IMR-90 (cell line): ENCODE results near the gene HDAC9. TPM values are rescaled to one million over a fixed set of nuclear protein-coding genes. Genes with fewer than 3 reads are reported as not detected.

Experiments
- ATAC-seq: fragments of 200-7000 bp; cut with Tn5 transposase; 2 replicates; pipeline ENCODE4 v1.9.1; 2020; ENCODE audit warnings: low read depth, mild to moderate bottlenecking, moderate library complexity
- BruUV-seq: library from RNA; stranded (reverse); fragments of 400-500 nt; replicated peaks from 2 replicates; lab custom pipeline; 2021; lab: Mats Ljungman, UMichigan
- CTCF ChIA-PET: fragments of 300-600 bp; formaldehyde crosslinking; extraction: SDS; loops from one replicate; lab custom pipeline; 2021; ENCODE audit warnings: antibody characterized with exemption; lab: Yijun Ruan, JAX
- POLR2A ChIA-PET: fragments of 300-600 bp; sonication (Branson Sonifier 250); formaldehyde crosslinking; loops from one replicate; lab custom pipeline; 2022; ENCODE audit warnings: antibody characterized with exemption; ENCODE audit not compliant: unreplicated experiment; lab: Charles Lee
- DNase-seq: peaks from one replicate; pipeline ENCODE4 v3.0.0; 2013
- H2AFZ ChIP-seq: replicated peaks from 2 replicates; pipeline ENCODE3; 2013; ENCODE audit warnings: low read length, mild to moderate bottlenecking; ENCODE audit not compliant: poor library complexity
- H2AK5ac ChIP-seq: 2 replicates; pipeline ENCODE4 v1.6.1; 2013; ENCODE audit warnings: low read depth, low read length, inconsistent platforms
- H2AK9ac ChIP-seq: replicated peaks from 2 replicates; pipeline ENCODE3; 2013; ENCODE audit warnings: mild to moderate bottlenecking, low read depth, low read length, moderate library complexity; ENCODE audit not compliant: poor library complexity
- H2BK120ac ChIP-seq: 2 replicates; pipeline ENCODE4 v1.6.1; 2013; ENCODE audit warnings: low read depth, low read length, inconsistent platforms
- H2BK15ac ChIP-seq: 3 replicates; pipeline ENCODE4 v1.6.1; 2013; ENCODE audit warnings: low read depth, low read length, inconsistent platforms
- H2BK20ac ChIP-seq: 2 replicates; pipeline ENCODE4 v1.6.1; 2013; ENCODE audit warnings: low read depth, mild to moderate bottlenecking, inconsistent platforms, low read length, moderate library complexity
- H2BK5ac ChIP-seq: 2 replicates; pipeline ENCODE4 v1.6.1; 2013; ENCODE audit warnings: mild to moderate bottlenecking, low read depth, low read length, inconsistent platforms; ENCODE audit not compliant: poor library complexity, severe bottlenecking
- H3K14ac ChIP-seq: replicated peaks from 2 replicates; pipeline ENCODE4 v1.6.1; 2013; ENCODE audit warnings: low read depth, low read length, inconsistent platforms
- H3K18ac ChIP-seq: 2 replicates; pipeline ENCODE4 v1.6.1; 2013; ENCODE audit warnings: low read depth, low read length, control low read depth
- H3K23ac ChIP-seq: 2 replicates; pipeline ENCODE4 v1.6.1; 2013; ENCODE audit warnings: low read depth, low read length, inconsistent platforms
- H3K27ac ChIP-seq: 2 replicates; pipeline ENCODE4 v1.5.1; 2013; ENCODE audit warnings: mild to moderate bottlenecking, control low read depth, low read length; ENCODE audit not compliant: insufficient read depth
- H3K27me3 ChIP-seq: 2 replicates; pipeline ENCODE4 v1.6.1; 2013; ENCODE audit warnings: low read length; ENCODE audit not compliant: control insufficient read depth, insufficient read depth
- H3K36me3 ChIP-seq: 2 replicates; pipeline ENCODE4 v1.6.1; 2013; ENCODE audit warnings: low read length, mixed read lengths; ENCODE audit not compliant: control insufficient read depth, insufficient read depth
- H3K4ac ChIP-seq: 2 replicates; pipeline ENCODE4 v1.6.1; 2013; ENCODE audit warnings: low read depth, low read length, inconsistent platforms
- H3K4me1 ChIP-seq: 2 replicates; pipeline ENCODE4 v1.6.1; 2013; ENCODE audit warnings: low read length, mixed read lengths; ENCODE audit not compliant: control insufficient read depth, insufficient read depth
- H3K4me2 ChIP-seq: 2 replicates; pipeline ENCODE4 v1.6.1; 2013; ENCODE audit warnings: low read depth, mild to moderate bottlenecking, control low read depth, low read length, moderate library complexity
- H3K4me3 ChIP-seq: 2 replicates; pipeline ENCODE4 v1.5.1; 2013; ENCODE audit warnings: low read depth, mild to moderate bottlenecking, control low read depth, low read length, moderate library complexity; ENCODE audit not compliant: insufficient read depth
- H3K56ac ChIP-seq: 2 replicates; pipeline ENCODE4 v1.6.1; 2013; ENCODE audit warnings: low read length, inconsistent platforms; ENCODE audit not compliant: insufficient read depth; ENCODE audit errors: extremely low read depth
- H3K79me1 ChIP-seq, 2 experiments: 2 replicates each; pipeline ENCODE4 v1.6.1; 2013; ENCODE audit warnings: low read length in 2 of 2, inconsistent platforms in 1 of 2, low read depth in 1 of 2
- H3K9ac ChIP-seq: 2 replicates; pipeline ENCODE4 v1.6.1; 2013; ENCODE audit warnings: low read depth, low read length, control low read depth
- H3K9me1 ChIP-seq: 2 replicates; pipeline ENCODE4 v1.6.1; 2013; ENCODE audit warnings: low read length, inconsistent platforms; ENCODE audit not compliant: insufficient read depth
- H3K9me3 ChIP-seq: 2 replicates; pipeline ENCODE4 v1.6.1; 2013; ENCODE audit warnings: low read length; ENCODE audit not compliant: control insufficient read depth, insufficient read depth
- H4K20me1 ChIP-seq: 2 replicates; pipeline ENCODE4 v1.6.1; 2013; ENCODE audit warnings: low read length, inconsistent platforms; ENCODE audit not compliant: insufficient read depth
- H4K5ac ChIP-seq: 2 replicates; pipeline ENCODE4 v1.6.1; 2013; ENCODE audit warnings: mild to moderate bottlenecking, low read depth, low read length, control low read depth
- H4K8ac ChIP-seq, 2 experiments: 2 replicates each; pipeline ENCODE4 v1.6.1; 2013; ENCODE audit warnings: low read depth in 2 of 2, low read length in 2 of 2, control low read depth in 1 of 2, inconsistent platforms in 1 of 2
- H4K91ac ChIP-seq: 2 replicates; pipeline ENCODE4 v1.6.1; 2013; ENCODE audit warnings: low read depth, low read length, inconsistent platforms; ENCODE audit not compliant: insufficient read depth
- BHLHE40 ChIP-seq: fragments of 150-350 bp; IDR thresholded peaks from 2 replicates; pipeline ENCODE4 v1.6.1; 2016; ENCODE audit warnings: mild to moderate bottlenecking, low read depth, low read length
- CEBPB ChIP-seq: IDR thresholded peaks from 2 replicates; pipeline ENCODE4 v1.6.1; 2012; ENCODE audit warnings: low read depth, low read length, improper control_type of control experiment
- CHD1 ChIP-seq: IDR thresholded peaks from 2 replicates; pipeline ENCODE4 v1.6.1; 2012; ENCODE audit warnings: low read depth, low read length, improper control_type of control experiment
- CTCF ChIP-seq: conservative IDR thresholded peaks from 2 replicates; pipeline ENCODE4 v1.5.1; 2012; ENCODE audit warnings: mild to moderate bottlenecking, low read depth, low read length, improper control_type of control experiment
- ELK1 ChIP-seq: fragments of 150-350 bp; IDR thresholded peaks from 2 replicates; pipeline ENCODE4 v1.6.1; 2016; ENCODE audit warnings: low read depth, mild to moderate bottlenecking, low read length, moderate library complexity, borderline replicate concordance
- FOS ChIP-seq: fragments of 150-350 bp; IDR thresholded peaks from 2 replicates; pipeline ENCODE4 v1.6.1; 2016; ENCODE audit warnings: low read depth, low read length
- MAFK ChIP-seq: IDR thresholded peaks from 2 replicates; pipeline ENCODE4 v1.6.1; 2012; ENCODE audit warnings: low read depth, low read length, improper control_type of control experiment
- MAZ ChIP-seq: IDR thresholded peaks from 2 replicates; pipeline ENCODE4 v1.6.1; 2012; ENCODE audit warnings: low read depth, mild to moderate bottlenecking, low read length, improper control_type of control experiment, moderate library complexity, borderline replicate concordance
- MXI1 ChIP-seq: IDR thresholded peaks from 2 replicates; pipeline ENCODE4 v1.6.1; 2012; ENCODE audit warnings: low read depth, mild to moderate bottlenecking, low read length, moderate library complexity, borderline replicate concordance
- NFE2L2 ChIP-seq: fragments of 150-350 bp; IDR thresholded peaks from 2 replicates; pipeline ENCODE4 v1.6.1; 2016; ENCODE audit warnings: low read depth, mild to moderate bottlenecking, low read length
- POLR2A ChIP-seq: IDR thresholded peaks from 2 replicates; pipeline ENCODE4 v1.6.1; 2012; ENCODE audit warnings: mild to moderate bottlenecking, low read depth, low read length
- RAD21 ChIP-seq: IDR thresholded peaks from 2 replicates; pipeline ENCODE4 v1.6.1; 2012; ENCODE audit warnings: low read length, improper control_type of control experiment
- RCOR1 ChIP-seq: IDR thresholded peaks from 2 replicates; pipeline ENCODE4 v1.6.1; 2012; ENCODE audit warnings: mild to moderate bottlenecking, low read length, improper control_type of control experiment; ENCODE audit not compliant: insufficient replicate concordance
- RFX5 ChIP-seq: IDR thresholded peaks from 2 replicates; pipeline ENCODE4 v1.8.0; 2012; ENCODE audit warnings: low read depth, mild to moderate bottlenecking, low read length, moderate library complexity
- SMC3 ChIP-seq: fragments of 150-350 bp; IDR thresholded peaks from 2 replicates; pipeline ENCODE4 v1.6.1; 2016; ENCODE audit warnings: low read depth, mild to moderate bottlenecking, antibody characterized with exemption, low read length, moderate library complexity
- USF2 ChIP-seq: fragments of 150-350 bp; IDR thresholded peaks from 2 replicates; pipeline ENCODE4 v1.6.1; 2017; ENCODE audit warnings: mild to moderate bottlenecking, antibody characterized with exemption, low read length, low read depth
- WGBS, 2 experiments: methylation state at CpG; one replicate each; pipeline versions ENCODE4 v1.1.5 to v1.1.7; 2013; ENCODE audit warnings: missing lambda C conversion rate in 2 of 2; ENCODE audit not compliant: insufficient read length in 1 of 2; ENCODE audit errors: extremely low coverage in 2 of 2; 5-methylcytosine and 5-hydroxymethylcytosine counted together
- dilution Hi-C: fragments of 300-500 bp; cut with HindIII; formaldehyde crosslinking; loops from one replicate; pipeline ENCODE4 v1.14.3; 2018; ENCODE audit warnings: low sequenced_read_pairs; ENCODE audit not compliant: unreplicated experiment
- in situ Hi-C: fragments of 300-500 bp; cut with MboI; formaldehyde crosslinking; loops from 3 replicates; pipeline ENCODE4 v1.14.3; 2019; ENCODE audit warnings: low sequenced_read_pairs, inconsistent platforms, mixed read lengths
- intact Hi-C: fragments of 100-400 bp; cut with micrococcal nuclease; formaldehyde crosslinking; loops from 2 replicates; pipeline ENCODE4 v1.10.0; 2022
- polyA plus RNA-seq, 3 experiments: library from polyadenylated mRNA; depleted of rRNA; stranded (reverse); fragments of >200 nt; gene quantifications; 2 replicates each; pipeline ENCODE4 v1.2.3, GENCODE V29; 2012; ENCODE audit warnings: low replicate concordance in 1 of 3
- total RNA-seq: library from RNA; depleted of rRNA; stranded (reverse); fragments of >200 nt; gene quantifications from 2 replicates; pipeline ENCODE4 v1.2.3, GENCODE V29; 2012

The HDAC9 gene
- total and polyA plus RNA-seq, 2 of the 4 experiments (the other 2 are of a cell fraction), result 4.3 to 24.7 TPM

- no peaks in the 10 kb centered on the region for H3K9me3 ChIP-seq
- H4K8ac ChIP-seq, result no peak overlapping the region
- H4K5ac ChIP-seq, result no peak overlapping the region
- H3K4me2 ChIP-seq, result no peak overlapping the region
- no peak overlapping the region for H2BK120ac ChIP-seq
- H2AFZ ChIP-seq, result no peak overlapping the region
- no peak overlapping the region for H4K91ac ChIP-seq
- H3K4ac ChIP-seq, result no peak overlapping the region
- H3K27me3 ChIP-seq, result no peaks in the 10 kb centered on the region
- no peaks in the 10 kb centered on the region for H3K4me1 ChIP-seq
- no peak overlapping the region for H3K23ac ChIP-seq
- no peak overlapping the region for H2BK15ac ChIP-seq
- H3K56ac ChIP-seq, result no peak overlapping the region
- CTCF ChIA-PET, result no interaction called here
- H3K4me3 ChIP-seq, result no peak overlapping the region
- dilution Hi-C loops (no loop called here), in situ Hi-C loops (no loop called here), intact Hi-C loops (no loop called here)
- H2BK20ac ChIP-seq, result no peak overlapping the region
- H2AK5ac ChIP-seq, result no peak overlapping the region
- no peaks in the 10 kb centered on the region for H3K36me3 ChIP-seq
- no peak overlapping the region for H3K27ac ChIP-seq
- BruUV-seq, result no TSS peak
- DNase-seq (no peak), ATAC-seq (no peak)
- TF ChIP-seq RCOR1 (no peak), RAD21 (no peak), SMC3 (no peak), POLR2A (no peak), MXI1 (no peak), BHLHE40 (no peak), NFE2L2 (no peak), CHD1 (no peak), RFX5 (no peak), ELK1 (no peak), CTCF (no peak), CEBPB (no peak), USF2 (no peak), MAZ (no peak), FOS (no peak), MAFK (no peak)
- H3K9ac ChIP-seq, result no peak overlapping the region
- H2AK9ac ChIP-seq, result no peak overlapping the region
- H3K79me1 ChIP-seq, result no peaks in the 10 kb centered on the region
- no peaks in the 10 kb centered on the region for H4K20me1 ChIP-seq
- no peaks in the 10 kb centered on the region for H3K9me1 ChIP-seq
- H3K18ac ChIP-seq, result no peak overlapping the region
- H2BK5ac ChIP-seq, result no peak overlapping the region
- WGBS, 2 experiments, result no CpG with 5 or more reads among the region's 1 CpG
- POLR2A ChIA-PET, result no interaction called here
- no peak overlapping the region for H3K14ac ChIP-seq
Observed at GRCh38 chr7:18469316-18469715, 26.2 kb upstream of the HDAC9 start.
